HG02840 (cell line): Measurements from ENCODE around the gene IRF8.
"Not testable (repeated sequence)": the region's sequence is repeated elsewhere in the genome, so short reads cannot be mapped to it uniquely, and the experiment has no call there.

Experiments
- ATAC-seq: cut with Tn5 transposase; IDR thresholded peaks from one replicate; pipeline ENCODE4 v1.9.1; 2021; ENCODE audit warnings: mild to moderate bottlenecking, moderate library complexity, moderate number of reproducible peaks; ENCODE audit not compliant: unreplicated experiment, low FRiP score

The IRF8 gene

GRCh38 chr16:85867189-85867588, 31.8 kb upstream of the IRF8 start:
- no peak for ATAC-seq

- ATAC-seq: no peak
Measured at GRCh38 chr16:85868495-85868894, 30.5 kb upstream of the IRF8 start.

GRCh38 chr16:85869206-85869605, 29.8 kb upstream of the IRF8 start:
- no peak for ATAC-seq

- no peak for ATAC-seq
Measured at GRCh38 chr16:85869785-85870558, 29.0 kb upstream of the IRF8 start.

- ATAC-seq: no peak
Measured at GRCh38 chr16:85871756-85872155, 27.2 kb upstream of the IRF8 start.

- ATAC-seq: no peak
Measured at GRCh38 chr16:85872734-85873133, 26.2 kb upstream of the IRF8 start.

DNA sequence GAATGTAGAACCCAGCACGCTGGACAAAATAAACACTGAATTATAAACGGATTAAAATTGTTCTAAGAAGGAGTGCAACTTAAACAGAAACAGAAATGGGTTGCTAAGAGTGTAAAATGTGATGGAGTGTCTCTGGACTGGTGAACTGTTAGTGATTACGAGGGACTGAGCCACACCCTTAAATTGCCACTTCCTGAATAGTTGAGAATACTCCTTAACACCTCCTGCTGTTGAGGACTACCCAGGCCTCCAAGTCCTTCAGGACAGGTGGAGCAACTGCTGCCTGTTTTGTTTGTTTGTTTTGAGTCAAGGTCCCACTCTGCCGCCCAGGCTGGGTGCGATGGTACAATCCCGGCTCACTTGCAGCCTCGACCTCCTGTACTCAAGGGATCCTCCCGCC, 25.8 kb upstream of the IRF8 start:
- ATAC-seq: no peak

DNA sequence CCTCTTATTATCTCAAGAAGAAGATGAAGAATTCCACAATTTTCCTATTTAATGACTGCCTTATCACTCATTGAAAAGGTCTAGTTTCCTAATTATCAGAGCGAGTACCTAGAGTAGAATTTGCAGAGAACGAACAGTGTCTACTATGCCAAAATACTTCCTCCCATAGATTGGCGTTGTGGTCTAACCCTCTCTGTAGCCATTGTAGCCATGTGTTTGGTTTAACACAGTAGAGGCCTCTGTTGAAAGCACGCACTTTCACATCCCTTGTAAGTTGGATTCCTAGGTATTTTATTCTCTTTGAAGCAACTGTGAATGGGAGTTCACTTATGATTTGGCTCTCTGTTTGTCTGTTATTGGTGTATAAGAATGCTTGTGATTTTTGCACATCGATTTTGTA, 24.9 kb upstream of the IRF8 start:
- not testable (repeated sequence) for ATAC-seq

- ATAC-seq: no peak
Measured at GRCh38 chr16:85878407-85878806, 20.6 kb upstream of the IRF8 start.

- ATAC-seq: no peak
Measured at GRCh38 chr16:85878875-85879274, 20.1 kb upstream of the IRF8 start.

GRCh38 chr16:85879549-85879948, 19.4 kb upstream of the IRF8 start:
- no peak for ATAC-seq

DNA sequence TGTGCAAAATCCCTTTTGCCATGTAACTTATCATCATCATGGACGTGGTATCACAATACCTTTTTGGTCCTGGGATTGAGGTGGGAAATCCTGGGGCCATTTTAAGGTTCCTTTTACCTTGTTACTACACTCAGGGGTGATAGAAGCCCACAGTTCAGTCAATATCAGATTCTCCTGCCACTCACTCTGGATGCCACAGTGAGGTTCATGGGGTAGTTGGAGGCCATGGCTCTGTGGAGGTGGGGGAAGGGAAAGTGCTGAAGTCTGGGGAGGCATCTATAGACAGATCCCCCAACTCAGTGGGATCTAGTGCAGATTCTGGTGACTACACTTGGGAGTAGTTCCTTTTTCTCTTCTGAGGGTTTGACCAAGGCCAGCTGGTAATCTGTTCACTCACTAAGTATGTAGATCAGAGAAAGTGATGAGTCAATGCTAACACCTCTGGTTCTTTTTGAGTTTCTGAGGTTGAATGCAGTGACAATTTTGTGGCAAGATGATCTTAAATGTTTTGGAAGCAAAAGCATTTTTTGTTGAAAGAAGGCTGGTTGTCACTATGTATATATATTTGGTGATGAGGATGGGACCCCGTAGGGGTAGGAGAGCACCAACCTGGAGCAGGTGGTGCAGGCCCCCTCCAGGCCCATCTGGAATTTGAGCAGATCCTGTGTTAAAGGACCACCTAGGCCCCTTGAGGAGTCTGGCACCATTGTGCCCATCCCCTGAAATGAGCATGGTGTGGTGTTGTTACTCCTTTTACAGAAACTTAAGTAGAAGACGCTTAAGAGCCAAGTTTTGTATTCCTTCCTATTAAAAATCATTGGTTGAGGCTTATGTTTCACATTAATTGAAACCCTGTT, 18.8 kb upstream of the IRF8 start:
- no peak for ATAC-seq

DNA sequence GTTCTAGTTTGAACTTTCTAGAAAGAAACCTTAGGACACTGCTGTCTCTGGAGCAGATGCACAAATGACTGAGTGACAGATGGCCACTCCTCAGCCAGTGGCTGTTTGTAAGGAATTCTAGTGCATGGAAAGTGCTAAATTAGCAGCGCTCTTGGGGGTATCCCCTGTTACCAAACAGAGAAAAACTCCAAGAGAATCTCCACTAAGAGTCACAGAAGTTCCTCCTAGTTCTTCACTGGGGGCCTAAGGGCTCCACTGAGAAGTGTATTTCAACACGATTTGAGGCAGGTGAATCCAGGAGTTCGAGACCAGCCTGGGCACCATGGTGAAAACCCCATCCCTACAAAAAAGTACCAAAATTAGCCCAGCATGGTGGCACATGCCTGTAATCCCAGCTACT, 18.1 kb upstream of the IRF8 start:
- no peak for ATAC-seq

GRCh38 chr16:85881436-85881835, 17.5 kb upstream of the IRF8 start:
- ATAC-seq: no peak

GRCh38 chr16:85882181-85882810, 16.7 kb upstream of the IRF8 start:
- no peak for ATAC-seq

DNA sequence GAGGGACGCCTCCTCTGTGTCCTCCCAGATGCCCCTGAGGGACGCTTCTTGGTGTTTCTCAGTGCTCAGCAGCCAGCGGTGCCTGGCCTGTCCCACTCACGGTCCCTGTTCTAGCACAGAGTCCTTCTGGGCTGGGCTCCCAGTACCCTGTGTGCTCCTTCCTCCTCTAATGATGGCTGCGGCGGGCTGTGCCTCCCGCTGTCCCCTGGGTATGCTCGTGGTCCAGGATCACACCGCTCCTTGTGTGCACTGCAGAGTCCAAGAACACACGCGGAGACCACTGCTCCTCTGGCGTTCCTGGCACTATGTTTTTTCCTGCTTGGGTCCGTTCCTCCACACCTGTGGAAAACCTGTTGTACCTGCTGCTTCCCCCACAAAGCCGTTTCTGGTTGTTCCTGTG, 15.1 kb upstream of the IRF8 start:
- ATAC-seq: no peak

- ATAC-seq: no peak
Measured at GRCh38 chr16:85884808-85885463, 14.0 kb upstream of the IRF8 start.

DNA sequence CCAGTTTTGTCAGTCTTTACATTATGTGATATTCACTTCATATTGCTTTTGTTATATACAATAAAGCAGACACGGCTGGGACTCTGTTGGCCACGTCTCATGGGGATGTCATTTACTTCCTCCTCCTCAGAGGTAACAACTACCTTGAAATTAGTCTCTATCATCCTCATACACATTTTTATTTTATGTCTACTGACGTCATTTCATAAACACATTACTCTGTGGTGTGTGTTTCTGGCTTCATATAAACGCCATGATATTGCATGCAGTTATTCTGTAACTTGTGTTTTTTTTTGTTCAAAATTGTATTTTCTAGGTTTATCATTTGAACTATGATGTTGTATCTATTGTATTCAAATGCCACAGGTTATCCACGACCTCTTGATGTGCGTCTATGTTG, 13.4 kb upstream of the IRF8 start:
- ATAC-seq: no peak

- peak; percentile 78 for ATAC-seq
Measured at GRCh38 chr16:85888405-85889331, 10.3 kb upstream of the IRF8 start.
